SH-SY5Y (cell line): ENCODE data around the gene CHGA.

ENCODE experiments used
- GATA2 ChIP-seq: IDR thresholded peaks from 2 replicates; pipeline ENCODE4 v1.6.1; 2011; ENCODE audit warnings: mild to moderate bottlenecking, low read depth, low read length
- GATA3 ChIP-seq: IDR thresholded peaks from 2 replicates; pipeline ENCODE4 v1.6.1; 2011; ENCODE audit warnings: low read depth, mild to moderate bottlenecking, low read length, moderate library complexity

The CHGA gene

GRCh38 chr14:92962831-92963095 is 39.8 kb downstream of the CHGA start:
- no peak for TF ChIP-seq GATA2
- no peak for TF ChIP-seq GATA3

- TF ChIP-seq GATA3 (no peak), GATA2 (no peak)
These were observed 40.6 kb downstream of the CHGA start for GRCh38 chr14:92963301-92964123.

- TF ChIP-seq GATA2, result no peak; the same call in 1 of the 2 replicates
- no peak for TF ChIP-seq GATA3
These were observed 41.5 kb downstream of the CHGA start for GRCh38 chr14:92964124-92965109.

- TF ChIP-seq GATA3, result no peak
- no peak for TF ChIP-seq GATA2
These were observed 42.3 kb downstream of the CHGA start for GRCh38 chr14:92965281-92965680.

- TF ChIP-seq GATA2, result no peak
- no peak for TF ChIP-seq GATA3
These were observed 44.5 kb downstream of the CHGA start for GRCh38 chr14:92967346-92967926.

GRCh38 chr14:92968291-92969020 is 45.5 kb downstream of the CHGA start:
- TF ChIP-seq GATA3 (no peak), GATA2 (no peak)

GRCh38 chr14:92969430-92969829 is 46.5 kb downstream of the CHGA start:
- TF ChIP-seq GATA3 (no peak), GATA2 (no peak)

- TF ChIP-seq GATA2, result no peak
- no peak for TF ChIP-seq GATA3
These were observed 46.9 kb downstream of the CHGA start for GRCh38 chr14:92969871-92970270.

- no peak for TF ChIP-seq GATA3
- TF ChIP-seq GATA2, result no peak
These were observed 47.3 kb downstream of the CHGA start for GRCh38 chr14:92970271-92970670.

GRCh38 chr14:92971601-92972180 is 48.7 kb downstream of the CHGA start:
- TF ChIP-seq GATA2 (no peak), GATA3 (no peak)

- TF ChIP-seq GATA2, result no peak
- TF ChIP-seq GATA3, result no peak
These were observed 50.4 kb downstream of the CHGA start for GRCh38 chr14:92973261-92973797.

- no peak for TF ChIP-seq GATA3
- TF ChIP-seq GATA2, result no peak
These were observed 50.9 kb downstream of the CHGA start for GRCh38 chr14:92973798-92974372.
